SU-DHL-6 (cell line): Measurements from ENCODE around the gene KDELR3.

Experiments
- H2AFZ ChIP-seq: fragments of 200-600 bp; sonication (generic); 2 replicates; pipeline ENCODE4 v1.6.1; 2014; ENCODE audit warnings: low read depth, mild to moderate bottlenecking, moderate library complexity, mixed read lengths, antibody characterized with exemption, low read length; ENCODE audit not compliant: severe bottlenecking
- H3F3A ChIP-seq: fragments of 200-600 bp; shearing (Covaris generic); 2 replicates; pipeline ENCODE4 v1.6.0; 2016; ENCODE audit warnings: antibody characterized with exemption, mild to moderate bottlenecking; ENCODE audit not compliant: insufficient read depth
- H3K27ac ChIP-seq: fragments of 200-600 bp; sonication (generic); 2 replicates; pipeline ENCODE4 v1.5.1; 2016; ENCODE audit warnings: low read depth, mild to moderate bottlenecking, low read length, moderate library complexity, mixed read lengths
- H3K27me3 ChIP-seq: fragments of 200-600 bp; sonication (generic), shearing (Covaris generic); 2 replicates; pipeline ENCODE4 v1.6.0; 2014; ENCODE audit warnings: mild to moderate bottlenecking, low read length
- H3K36me3 ChIP-seq: fragments of 200-600 bp; sonication (generic); 2 replicates; pipeline ENCODE4 v1.6.1; 2014; ENCODE audit warnings: mild to moderate bottlenecking, low read length, mixed read lengths
- H3K4me2 ChIP-seq: fragments of 300-600, 200-600 bp; shearing (Covaris generic), sonication (generic); 2 replicates; pipeline ENCODE4 v1.6.0; 2014; ENCODE audit warnings: low read length, low read depth, mild to moderate bottlenecking; ENCODE audit not compliant: poor library complexity, severe bottlenecking
- H3K4me3 ChIP-seq: fragments of 200-600 bp; sonication (generic); 2 replicates; pipeline ENCODE4 v1.5.1; 2014; ENCODE audit warnings: antibody characterized with exemption, low read length, mild to moderate bottlenecking, mixed read lengths; ENCODE audit not compliant: insufficient read depth, poor library complexity, severe bottlenecking
- H3K79me2 ChIP-seq: fragments of 200-600 bp; sonication (generic); 2 replicates; pipeline ENCODE4 v1.6.1; 2014; ENCODE audit warnings: mild to moderate bottlenecking, low read length, moderate library complexity; ENCODE audit not compliant: insufficient read depth
- H3K9ac ChIP-seq: fragments of 200-600 bp; sonication (generic); 2 replicates; pipeline ENCODE4 v1.7.0; 2014; ENCODE audit warnings: mild to moderate bottlenecking, low read length
- H3K9me2 ChIP-seq: fragments of 200-600 bp; sonication (generic); replicated peaks from 2 replicates; pipeline ENCODE4 v1.6.1; 2014; ENCODE audit warnings: low read length; ENCODE audit not compliant: insufficient read depth
- H3K9me3 ChIP-seq: fragments of 200-600 bp; sonication (generic); 2 replicates; pipeline ENCODE4 v1.6.1; 2014; ENCODE audit warnings: low read length, mixed read lengths; ENCODE audit not compliant: insufficient read depth
- H4K20me1 ChIP-seq: fragments of 200-600 bp; sonication (generic); 2 replicates; pipeline ENCODE4 v1.6.1; 2014; ENCODE audit warnings: low read depth, mild to moderate bottlenecking, antibody characterized with exemption, low read length, moderate library complexity, mixed read lengths
- CTCF ChIP-seq: fragments of 200-600 bp; sonication (generic); IDR thresholded peaks from one replicate; pipeline ENCODE4 v1.5.1; 2017; ENCODE audit warnings: antibody characterized with exemption, mild to moderate bottlenecking, low read length, moderate library complexity; ENCODE audit not compliant: insufficient read depth, poor library complexity, severe bottlenecking
- EZH2phosphoT487 ChIP-seq: fragments of 200-600 bp; sonication (generic), shearing (Covaris generic); conservative IDR thresholded peaks from 2 replicates; pipeline ENCODE4 v1.6.1; 2018; ENCODE audit warnings: mild to moderate bottlenecking, antibody characterized with exemption, low read length, moderate library complexity, mixed read lengths

KDELR3 gene

GRCh38 chr22:38427465-38427864, 40.4 kb upstream of the KDELR3 start:
- no peaks in the 10 kb centered on the region for H3F3A ChIP-seq
- no peaks in the 10 kb centered on the region for H3K79me2 ChIP-seq
- H3K4me2 ChIP-seq = no peak overlapping the region
- no peak overlapping the region for H3K9ac ChIP-seq
- no peaks in the 10 kb centered on the region for H3K36me3 ChIP-seq
- no peak overlapping the region for H2AFZ ChIP-seq
- H3K9me3 ChIP-seq = no peaks in the 10 kb centered on the region
- TF ChIP-seq EZH2phosphoT487 = no peak
- TF ChIP-seq CTCF = no peak
- no peaks in the 10 kb centered on the region for H4K20me1 ChIP-seq
- H3K9me2 ChIP-seq = no peaks in the 10 kb centered on the region
- no peaks in the 10 kb centered on the region for H3K27me3 ChIP-seq
- H3K27ac ChIP-seq = no peak overlapping the region
- no peak overlapping the region for H3K4me3 ChIP-seq

- H3K4me2 ChIP-seq = no peak overlapping the region
- no peaks in the 10 kb centered on the region for H3K36me3 ChIP-seq
- H3F3A ChIP-seq = no peaks in the 10 kb centered on the region
- H3K9me2 ChIP-seq = no peaks in the 10 kb centered on the region
- H3K27me3 ChIP-seq = no peaks in the 10 kb centered on the region
- H3K9ac ChIP-seq = no peak overlapping the region
- H4K20me1 ChIP-seq = no peaks in the 10 kb centered on the region
- H2AFZ ChIP-seq = no peak overlapping the region
- no peak overlapping the region for H3K27ac ChIP-seq
- no peaks in the 10 kb centered on the region for H3K79me2 ChIP-seq
- TF ChIP-seq EZH2phosphoT487 (no peak), CTCF (no peak)
- H3K4me3 ChIP-seq = no peak overlapping the region
- no peaks in the 10 kb centered on the region for H3K9me3 ChIP-seq
Observed at GRCh38 chr22:38427940-38428339, 40.0 kb upstream of the KDELR3 start.

- Histone ChIP-seq H3K4me2 (no peak overlapping the region), H3K9me3 (no peaks in the 10 kb centered on the region), H3K9ac (no peak overlapping the region), H3F3A (no peaks in the 10 kb centered on the region), H4K20me1 (no peaks in the 10 kb centered on the region), H3K79me2 (no peaks in the 10 kb centered on the region), H3K9me2 (no peaks in the 10 kb centered on the region), H2AFZ (no peak overlapping the region), H3K27me3 (no peaks in the 10 kb centered on the region), H3K36me3 (no peaks in the 10 kb centered on the region), H3K4me3 (no peak overlapping the region), H3K27ac (no peak overlapping the region)
- TF ChIP-seq CTCF (no peak), EZH2phosphoT487 (no peak)
Observed at GRCh38 chr22:38428714-38429113, 39.2 kb upstream of the KDELR3 start.
